Measurements from ENCODE around the gene CABLES2.

DNA sequence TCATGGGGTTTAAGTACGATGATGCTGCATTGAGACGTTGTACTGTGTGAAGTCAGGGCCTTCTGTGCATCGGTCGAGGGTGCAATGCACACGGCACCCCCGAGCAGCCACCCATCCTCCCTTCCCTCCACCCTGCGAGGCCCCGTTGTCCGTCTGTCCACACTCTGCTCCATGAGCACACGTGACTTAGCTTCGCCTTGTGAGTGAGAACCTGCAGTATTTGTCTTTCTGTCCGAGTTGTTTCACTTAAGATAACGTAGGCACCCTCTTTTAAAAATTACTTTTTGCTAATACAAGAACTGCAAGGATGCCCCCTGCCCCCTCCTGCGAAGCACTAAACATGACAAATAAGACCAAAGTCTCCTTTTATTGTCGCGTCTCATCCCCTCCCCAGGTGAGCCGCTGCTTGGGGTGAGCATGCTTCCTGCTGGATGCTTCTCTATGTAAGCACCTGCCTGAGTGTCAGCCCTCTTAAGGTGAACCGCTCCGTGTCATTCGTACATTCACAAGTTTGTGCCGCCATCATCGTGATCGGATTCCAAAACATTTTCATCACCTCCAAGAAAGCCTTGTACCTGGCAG, 23.9 kb upstream of the CABLES2 start:
- TF ChIP-seq EZH2 (IDR thresholded peaks at IDR 0.05; ENCODE audit: insufficient read depth, poor library complexity, severe bottlenecking) (no peak), EZH2phosphoT487 (IDR thresholded peaks at IDR 0.05; ENCODE audit: insufficient read depth, low read depth) (no peak)

Data from GM23248 (cell line).